HCT116 (cell line): Measurements from ENCODE around the gene GPATCH8. TPM values are rescaled to one million over a fixed set of nuclear protein-coding genes. Genes with fewer than 3 reads are reported as not detected.

Experiments used
- ATAC-seq: fragments of 200-7000 bp; cut with Tn5 transposase; 2 replicates; pipeline ENCODE4 v1.9.1; 2020; ENCODE audit warnings: mild to moderate bottlenecking, moderate library complexity
- BruUV-seq: library from RNA; stranded (reverse); fragments of 400-500 nt; replicated peaks from 2 replicates; lab custom pipeline; 2021; lab: Mats Ljungman, UMichigan
- CTCF ChIA-PET: fragments of 300-600 bp; sonication (Branson Sonifier 250); formaldehyde crosslinking; loops from one replicate; lab custom pipeline; 2021; ENCODE audit warnings: antibody characterized with exemption; lab: Charles Lee
- POLR2A ChIA-PET: fragments of 300-600, 350-600 bp; sonication (Branson Sonifier 250); formaldehyde crosslinking; loops from one replicate; lab custom pipeline; 2021; ENCODE audit warnings: antibody characterized with exemption; lab: Charles Lee
- RAD21 ChIA-PET, 2 experiments: fragments of 300-600 bp; sonication (Branson Sonifier 250); formaldehyde crosslinking; loops; one replicate each; lab custom pipeline; 2023; ENCODE audit warnings: low total read pairs in 2 of 2; ENCODE audit not compliant: uncharacterized antibody in 2 of 2, unreplicated experiment in 2 of 2, low non-redundant PET in 1 of 2; lab: Charles Lee
- DNase-seq: peaks from one replicate; pipeline ENCODE4 v3.0.0-alpha.2; 2010; ENCODE audit warnings: low read depth, low spot score
- H2AFZ ChIP-seq: fragments of 200-600 bp; shearing (Covaris generic), sonication (generic); 2 replicates; pipeline ENCODE4 v1.6.1; 2017; ENCODE audit warnings: low read depth, mixed run types, mixed read lengths, antibody characterized with exemption, low read length; ENCODE audit not compliant: poor library complexity, severe bottlenecking
- H3K27ac ChIP-seq: 2 replicates; pipeline ENCODE4 v1.5.1; 2012; ENCODE audit warnings: low read depth, low read length
- H3K27me3 ChIP-seq: fragments of 200-600 bp; sonication (generic); 2 replicates; pipeline ENCODE4 v1.6.1; 2016; ENCODE audit warnings: mixed run types, low read length, mixed read lengths; ENCODE audit not compliant: insufficient read depth
- H3K36me3 ChIP-seq, 2 experiments: fragments of 200-500 bp in 1 of 2; fragments of 200-600 bp in 1 of 2; sonication (Bioruptor generic) in 1 of 2; sonication (generic) in 1 of 2; 2 replicates each; pipeline versions ENCODE4 v1.5.1 to v1.6.1; 2014 to 2016; ENCODE audit warnings: low read length in 2 of 2, inconsistent platforms in 1 of 2, mixed read lengths in 1 of 2, mixed run types in 1 of 2; ENCODE audit not compliant: insufficient read depth in 2 of 2, control insufficient read depth in 1 of 2
- H3K4me1 ChIP-seq, 2 experiments: fragments of 200-600 bp in 1 of 2; sonication (generic) in 1 of 2; 2 replicates each; pipeline versions ENCODE4 v1.5.1 to v1.6.1; 2012 to 2017; ENCODE audit warnings: low read length in 2 of 2, inconsistent platforms in 1 of 2, mild to moderate bottlenecking in 1 of 2, mixed read lengths in 1 of 2, mixed run types in 1 of 2, moderate library complexity in 1 of 2; ENCODE audit not compliant: insufficient read depth in 2 of 2, control insufficient read depth in 1 of 2
- H3K4me2 ChIP-seq: fragments of 200-600 bp; sonication (generic); 2 replicates; pipeline ENCODE4 v1.6.1; 2017; ENCODE audit warnings: mixed run types, low read length, mixed read lengths
- H3K4me3 ChIP-seq, 2 experiments: fragments of 200-600 bp in 1 of 2; sonication (generic) in 1 of 2; replicated peaks in 1 of 2; 2 replicates each; pipeline ENCODE4 v1.5.1; 2011 to 2016; ENCODE audit warnings: low read length in 2 of 2, control low read depth in 1 of 2, low read depth in 1 of 2, mild to moderate bottlenecking in 1 of 2, mixed read lengths in 1 of 2, mixed run types in 1 of 2
- H3K79me2 ChIP-seq: fragments of 200-600 bp; sonication (generic); 2 replicates; pipeline ENCODE4 v1.6.1; 2017; ENCODE audit warnings: mild to moderate bottlenecking, mixed run types, low read length, moderate library complexity, mixed read lengths; ENCODE audit not compliant: insufficient read depth
- H3K9ac ChIP-seq: fragments of 200-600 bp; sonication (generic); 2 replicates; pipeline ENCODE4 v1.6.1; 2016; ENCODE audit warnings: low read length, mixed read lengths
- H3K9me2 ChIP-seq: fragments of 200-600 bp; sonication (generic), shearing (Covaris generic); 2 replicates; pipeline ENCODE4 v1.6.1; 2017; ENCODE audit warnings: mixed run types, mild to moderate bottlenecking, moderate library complexity; ENCODE audit not compliant: insufficient read depth
- H3K9me3 ChIP-seq, 2 experiments: fragments of 200-500 bp in 1 of 2; fragments of 200-600 bp in 1 of 2; sonication (Bioruptor generic) in 1 of 2; sonication (generic) in 1 of 2; 2 replicates each; pipeline ENCODE4 v1.6.1; 2014 to 2017; ENCODE audit warnings: low read length in 2 of 2, mixed read lengths in 2 of 2, inconsistent platforms in 1 of 2, low read depth in 1 of 2, mild to moderate bottlenecking in 1 of 2, mixed run types in 1 of 2, moderate library complexity in 1 of 2; ENCODE audit not compliant: control insufficient read depth in 1 of 2, insufficient read depth in 1 of 2
- H4K20me1 ChIP-seq: fragments of 200-600 bp; sonication (generic), shearing (Covaris generic); 2 replicates; pipeline ENCODE4 v1.6.1; 2017; ENCODE audit warnings: mixed run types, mild to moderate bottlenecking, moderate library complexity; ENCODE audit not compliant: insufficient read depth
- CBX3 ChIP-seq: IDR thresholded peaks from 2 replicates; pipeline ENCODE4 v1.6.1; 2012; ENCODE audit warnings: low read depth
- CEBPB ChIP-seq: IDR thresholded peaks from 2 replicates; pipeline ENCODE4 v1.6.1; 2012; ENCODE audit warnings: low read depth
- ELF1 ChIP-seq: IDR thresholded peaks from 2 replicates; pipeline ENCODE4 v1.6.1; 2012; ENCODE audit warnings: low read depth, borderline replicate concordance
- EZH2 ChIP-seq: fragments of 200-600 bp; sonication (generic); IDR thresholded peaks from 2 replicates; pipeline ENCODE4 v1.6.1; 2017; ENCODE audit warnings: antibody characterized with exemption, mixed run types
- FOSL1 ChIP-seq: IDR thresholded peaks from 2 replicates; pipeline ENCODE4 v1.6.1; 2012; ENCODE audit warnings: low read depth
- JUND ChIP-seq: IDR thresholded peaks from 2 replicates; pipeline ENCODE4 v1.6.1; 2012
- POLR2A ChIP-seq: IDR thresholded peaks from 2 replicates; pipeline ENCODE4 v1.7.0; 2011; ENCODE audit warnings: borderline replicate concordance; ENCODE audit not compliant: insufficient read depth, insufficient read length; ENCODE audit errors: extremely low read depth
- POLR2AphosphoS5 ChIP-seq: IDR thresholded peaks from 2 replicates; pipeline ENCODE4 v1.6.1; 2011; ENCODE audit warnings: mild to moderate bottlenecking, low read depth, low read length, moderate library complexity
- RAD21 ChIP-seq: IDR thresholded peaks from 2 replicates; pipeline ENCODE4 v1.6.1; 2012; ENCODE audit warnings: low read depth, mild to moderate bottlenecking
- SIN3A ChIP-seq: IDR thresholded peaks from 2 replicates; pipeline ENCODE4 v1.6.1; 2012; ENCODE audit warnings: low read depth
- SP1 ChIP-seq: IDR thresholded peaks from 2 replicates; pipeline ENCODE4 v1.6.1; 2012; ENCODE audit warnings: low read depth
- SRF ChIP-seq: IDR thresholded peaks from 2 replicates; pipeline ENCODE4 v1.6.1; 2012; ENCODE audit warnings: low read depth
- ZFX ChIP-seq: fragments of 450-650 bp; IDR thresholded peaks from 2 replicates; pipeline ENCODE4 v1.6.1; 2017
- intact Hi-C: fragments of 100-400 bp; cut with micrococcal nuclease; formaldehyde crosslinking; loops from 2 replicates; pipeline ENCODE4 v1.10.0; 2022
- total RNA-seq: library from RNA; stranded (reverse); gene quantifications from one replicate; pipeline ENCODE4 v1.2.1, GENCODE V29; 2021; ENCODE audit not compliant: unreplicated experiment
- TF ChIP-seq, protein P1 (sequence below), 3 experiments: fragments of 200-600 bp in 1 of 3; sonication (generic) in 1 of 3; IDR thresholded peaks in 2 of 3; conservative IDR thresholded peaks in 1 of 3; 2 replicates each; pipeline ENCODE4 v1.5.1; 2012 to 2017; ENCODE audit warnings: low read depth in 2 of 3, low read length in 2 of 3, antibody characterized with exemption in 1 of 3, borderline replicate concordance in 1 of 3, control low read depth in 1 of 3, mild to moderate bottlenecking in 1 of 3, mixed read lengths in 1 of 3, mixed run types in 1 of 3, moderate library complexity in 1 of 3; ENCODE audit not compliant: insufficient read depth in 1 of 3
- TF ChIP-seq, protein P2 (sequence below): IDR thresholded peaks from 2 replicates; pipeline ENCODE4 v1.6.1; 2012; ENCODE audit warnings: low read depth
- TF ChIP-seq, protein P3 (sequence below): IDR thresholded peaks from 2 replicates; pipeline ENCODE4 v1.6.1; 2012
- TF ChIP-seq, protein P4 (sequence below): IDR thresholded peaks from 2 replicates; pipeline ENCODE4 v1.6.1; 2012

The GPATCH8 gene
- total RNA-seq, 1 experiment from 2014 or later = 28.7 TPM

DNA sequence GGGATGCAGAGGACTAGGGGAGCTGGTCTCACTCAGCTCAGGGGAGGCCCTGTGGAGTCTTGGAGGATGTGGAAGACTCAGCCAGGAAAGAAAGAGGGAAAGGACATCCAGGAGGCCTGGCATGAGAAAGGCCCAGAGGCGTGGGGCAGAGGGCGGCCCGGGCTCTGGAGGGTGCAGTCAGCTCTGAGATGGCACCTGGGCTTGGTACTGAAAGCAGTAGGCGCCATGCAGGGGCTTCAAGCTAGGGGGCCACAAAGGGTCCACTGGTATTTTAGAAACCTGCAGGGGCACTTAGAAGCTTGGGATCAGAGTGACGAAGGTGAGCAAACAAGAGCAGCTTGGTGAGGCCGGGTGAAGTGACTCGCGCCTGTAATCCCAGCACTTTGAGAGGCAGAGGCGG is 145.1 kb downstream of the GPATCH8 start:
- Histone ChIP-seq H2AFZ (no peak overlapping the region), H3K9me2 (no peaks in the 10 kb centered on the region), H3K9ac (no peak overlapping the region), H3K4me1 (peaks cover 2 to 21% of the 10 kb centered on the region in 2 experiments; a peak in 3 of 4 replicates), H3K4me2 (no peak overlapping the region), H3K4me3 (no peak overlapping the region), H3K9me3 (no peaks in the 10 kb centered on the region), H3K27ac (no peak overlapping the region), H3K27me3 (no peaks in the 10 kb centered on the region), H3K79me2 (no peaks in the 10 kb centered on the region), H4K20me1 (no peaks in the 10 kb centered on the region), H3K36me3 (no peaks in the 10 kb centered on the region; a peak in 1 of 4 replicates)
- ChIA-PET CTCF (interaction anchor here (1.2 kb wide), 1 partner anchor 27 kb away, joined by 4 read pairs; no protein-coding TSS in a partner anchor), RAD21 (no interaction called here), POLR2A (interaction anchor here (1.0 kb wide), 1 partner anchor 12 kb away, joined by 3 read pairs; no protein-coding TSS in a partner anchor)
- TF ChIP-seq SP1 (no peak), CEBPB (no peak), FOSL1 (no peak), RAD21 (no peak), SRF (no peak), EZH2 (no peak), CBX3 (no peak), POLR2A (no peak), SIN3A (no peak), POLR2AphosphoS5 (no peak), ZFX (no peak), ELF1 (no peak), JUND (no peak)
- TF ChIP-seq, protein P1, sequence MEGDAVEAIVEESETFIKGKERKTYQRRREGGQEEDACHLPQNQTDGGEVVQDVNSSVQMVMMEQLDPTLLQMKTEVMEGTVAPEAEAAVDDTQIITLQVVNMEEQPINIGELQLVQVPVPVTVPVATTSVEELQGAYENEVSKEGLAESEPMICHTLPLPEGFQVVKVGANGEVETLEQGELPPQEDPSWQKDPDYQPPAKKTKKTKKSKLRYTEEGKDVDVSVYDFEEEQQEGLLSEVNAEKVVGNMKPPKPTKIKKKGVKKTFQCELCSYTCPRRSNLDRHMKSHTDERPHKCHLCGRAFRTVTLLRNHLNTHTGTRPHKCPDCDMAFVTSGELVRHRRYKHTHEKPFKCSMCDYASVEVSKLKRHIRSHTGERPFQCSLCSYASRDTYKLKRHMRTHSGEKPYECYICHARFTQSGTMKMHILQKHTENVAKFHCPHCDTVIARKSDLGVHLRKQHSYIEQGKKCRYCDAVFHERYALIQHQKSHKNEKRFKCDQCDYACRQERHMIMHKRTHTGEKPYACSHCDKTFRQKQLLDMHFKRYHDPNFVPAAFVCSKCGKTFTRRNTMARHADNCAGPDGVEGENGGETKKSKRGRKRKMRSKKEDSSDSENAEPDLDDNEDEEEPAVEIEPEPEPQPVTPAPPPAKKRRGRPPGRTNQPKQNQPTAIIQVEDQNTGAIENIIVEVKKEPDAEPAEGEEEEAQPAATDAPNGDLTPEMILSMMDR (IDR thresholded peaks at IDR 0.05 in 2 of 3, conservative IDR thresholded peaks at IDR 0.05 in 1 of 3; ENCODE audit: borderline replicate concordance in 1 of 3, insufficient read depth in 1 of 3, low read depth in 2 of 3, low read length in 2 of 3) = no peak
- TF ChIP-seq, protein P2, sequence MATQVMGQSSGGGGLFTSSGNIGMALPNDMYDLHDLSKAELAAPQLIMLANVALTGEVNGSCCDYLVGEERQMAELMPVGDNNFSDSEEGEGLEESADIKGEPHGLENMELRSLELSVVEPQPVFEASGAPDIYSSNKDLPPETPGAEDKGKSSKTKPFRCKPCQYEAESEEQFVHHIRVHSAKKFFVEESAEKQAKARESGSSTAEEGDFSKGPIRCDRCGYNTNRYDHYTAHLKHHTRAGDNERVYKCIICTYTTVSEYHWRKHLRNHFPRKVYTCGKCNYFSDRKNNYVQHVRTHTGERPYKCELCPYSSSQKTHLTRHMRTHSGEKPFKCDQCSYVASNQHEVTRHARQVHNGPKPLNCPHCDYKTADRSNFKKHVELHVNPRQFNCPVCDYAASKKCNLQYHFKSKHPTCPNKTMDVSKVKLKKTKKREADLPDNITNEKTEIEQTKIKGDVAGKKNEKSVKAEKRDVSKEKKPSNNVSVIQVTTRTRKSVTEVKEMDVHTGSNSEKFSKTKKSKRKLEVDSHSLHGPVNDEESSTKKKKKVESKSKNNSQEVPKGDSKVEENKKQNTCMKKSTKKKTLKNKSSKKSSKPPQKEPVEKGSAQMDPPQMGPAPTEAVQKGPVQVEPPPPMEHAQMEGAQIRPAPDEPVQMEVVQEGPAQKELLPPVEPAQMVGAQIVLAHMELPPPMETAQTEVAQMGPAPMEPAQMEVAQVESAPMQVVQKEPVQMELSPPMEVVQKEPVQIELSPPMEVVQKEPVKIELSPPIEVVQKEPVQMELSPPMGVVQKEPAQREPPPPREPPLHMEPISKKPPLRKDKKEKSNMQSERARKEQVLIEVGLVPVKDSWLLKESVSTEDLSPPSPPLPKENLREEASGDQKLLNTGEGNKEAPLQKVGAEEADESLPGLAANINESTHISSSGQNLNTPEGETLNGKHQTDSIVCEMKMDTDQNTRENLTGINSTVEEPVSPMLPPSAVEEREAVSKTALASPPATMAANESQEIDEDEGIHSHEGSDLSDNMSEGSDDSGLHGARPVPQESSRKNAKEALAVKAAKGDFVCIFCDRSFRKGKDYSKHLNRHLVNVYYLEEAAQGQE = no peak
- TF ChIP-seq, protein P3, sequence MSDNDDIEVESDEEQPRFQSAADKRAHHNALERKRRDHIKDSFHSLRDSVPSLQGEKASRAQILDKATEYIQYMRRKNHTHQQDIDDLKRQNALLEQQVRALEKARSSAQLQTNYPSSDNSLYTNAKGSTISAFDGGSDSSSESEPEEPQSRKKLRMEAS = no peak
- TF ChIP-seq, protein P4, sequence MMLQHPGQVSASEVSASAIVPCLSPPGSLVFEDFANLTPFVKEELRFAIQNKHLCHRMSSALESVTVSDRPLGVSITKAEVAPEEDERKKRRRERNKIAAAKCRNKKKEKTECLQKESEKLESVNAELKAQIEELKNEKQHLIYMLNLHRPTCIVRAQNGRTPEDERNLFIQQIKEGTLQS = no peak
- no peak for DNase-seq
- no peak for ATAC-seq
- intact Hi-C loops = no loop called here
- no TSS peak for BruUV-seq
